Measurements from ENCODE around the gene MYCL.

DNA sequence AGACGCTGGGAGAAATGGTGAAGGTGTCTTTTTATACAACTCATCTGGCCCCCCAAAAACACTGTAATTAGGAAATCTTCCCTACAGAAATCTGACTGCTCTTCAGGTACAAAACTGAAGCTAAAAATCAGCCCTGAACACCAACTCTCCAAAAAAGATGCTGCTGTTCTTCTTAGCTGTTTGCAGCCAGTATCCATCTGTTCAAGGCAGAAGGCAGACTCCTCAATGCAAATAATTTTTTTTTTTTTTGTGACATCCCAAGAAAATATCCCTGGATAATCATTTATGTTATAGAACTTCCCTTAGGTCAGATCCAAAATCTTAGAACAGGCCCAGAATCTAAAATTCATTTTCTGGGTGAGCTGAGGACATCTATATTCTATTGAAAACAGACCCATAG lies 54.9 kb downstream of the MYCL start:
- TF ChIP-seq, protein P1, sequence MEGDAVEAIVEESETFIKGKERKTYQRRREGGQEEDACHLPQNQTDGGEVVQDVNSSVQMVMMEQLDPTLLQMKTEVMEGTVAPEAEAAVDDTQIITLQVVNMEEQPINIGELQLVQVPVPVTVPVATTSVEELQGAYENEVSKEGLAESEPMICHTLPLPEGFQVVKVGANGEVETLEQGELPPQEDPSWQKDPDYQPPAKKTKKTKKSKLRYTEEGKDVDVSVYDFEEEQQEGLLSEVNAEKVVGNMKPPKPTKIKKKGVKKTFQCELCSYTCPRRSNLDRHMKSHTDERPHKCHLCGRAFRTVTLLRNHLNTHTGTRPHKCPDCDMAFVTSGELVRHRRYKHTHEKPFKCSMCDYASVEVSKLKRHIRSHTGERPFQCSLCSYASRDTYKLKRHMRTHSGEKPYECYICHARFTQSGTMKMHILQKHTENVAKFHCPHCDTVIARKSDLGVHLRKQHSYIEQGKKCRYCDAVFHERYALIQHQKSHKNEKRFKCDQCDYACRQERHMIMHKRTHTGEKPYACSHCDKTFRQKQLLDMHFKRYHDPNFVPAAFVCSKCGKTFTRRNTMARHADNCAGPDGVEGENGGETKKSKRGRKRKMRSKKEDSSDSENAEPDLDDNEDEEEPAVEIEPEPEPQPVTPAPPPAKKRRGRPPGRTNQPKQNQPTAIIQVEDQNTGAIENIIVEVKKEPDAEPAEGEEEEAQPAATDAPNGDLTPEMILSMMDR (IDR thresholded peaks at IDR 0.05) = no peak
- TF ChIP-seq EP300 (IDR thresholded peaks at IDR 0.05) = no peak
- no peak for TF ChIP-seq POLR2A (IDR thresholded peaks at IDR 0.05; ENCODE audit: low read depth)
- no peak for TF ChIP-seq POLR2AphosphoS5 (IDR thresholded peaks at IDR 0.05)

All from esophagus muscularis mucosa (tissue), 4 donors.